Measurements from ENCODE around the gene C8A. TPM values are rescaled to one million over a fixed set of nuclear protein-coding genes. Genes with fewer than 3 reads are reported as not detected.

Gene C8A
- polyA plus RNA-seq, 3 donors = not detected

- intact Hi-C loops (cut with micrococcal nuclease) = no loop called here
- Histone ChIP-seq H3K27me3 (ENCODE audit: control insufficient read depth in 2 of 2, insufficient read depth in 2 of 2, low read length in 2 of 2) (no peaks in the 10 kb centered on the region), H2AFZ (ENCODE audit: insufficient read depth, low read depth, low read length, poor library complexity, severe bottlenecking) (no peak overlapping the region), H3K9me3 (replicated peaks in 1 of 2; ENCODE audit: control insufficient read depth in 1 of 2, insufficient read depth in 1 of 2, low read length in 2 of 2) (no peaks in the 10 kb centered on the region), H4K20me1 (ENCODE audit: insufficient read depth, low read length) (no peaks in the 10 kb centered on the region), H3K36me3 (replicated peaks in 1 of 2; ENCODE audit: control insufficient read depth in 1 of 2, insufficient read depth in 2 of 2, low read length in 2 of 2) (no peaks in the 10 kb centered on the region), H3K4me1 (ENCODE audit: control insufficient read depth in 1 of 2, insufficient read depth in 2 of 2, low read length in 2 of 2) (no peaks in the 10 kb centered on the region), H3K27ac (ENCODE audit: low read depth in 1 of 2, low read length in 2 of 2) (no peak overlapping the region), H3K79me2 (ENCODE audit: insufficient read depth, low read length) (no peaks in the 10 kb centered on the region), H3K9ac (ENCODE audit: insufficient read depth, low read length, poor library complexity, severe bottlenecking) (no peak overlapping the region), H3K4me3 (replicated peaks in 1 of 3; ENCODE audit: low read depth in 2 of 3, low read length in 3 of 3) (no peak overlapping the region), H3K4me2 (replicated peaks; ENCODE audit: extremely low read depth, low read length, poor library complexity, severe bottlenecking) (no peak overlapping the region)
- TF ChIP-seq, protein P1, sequence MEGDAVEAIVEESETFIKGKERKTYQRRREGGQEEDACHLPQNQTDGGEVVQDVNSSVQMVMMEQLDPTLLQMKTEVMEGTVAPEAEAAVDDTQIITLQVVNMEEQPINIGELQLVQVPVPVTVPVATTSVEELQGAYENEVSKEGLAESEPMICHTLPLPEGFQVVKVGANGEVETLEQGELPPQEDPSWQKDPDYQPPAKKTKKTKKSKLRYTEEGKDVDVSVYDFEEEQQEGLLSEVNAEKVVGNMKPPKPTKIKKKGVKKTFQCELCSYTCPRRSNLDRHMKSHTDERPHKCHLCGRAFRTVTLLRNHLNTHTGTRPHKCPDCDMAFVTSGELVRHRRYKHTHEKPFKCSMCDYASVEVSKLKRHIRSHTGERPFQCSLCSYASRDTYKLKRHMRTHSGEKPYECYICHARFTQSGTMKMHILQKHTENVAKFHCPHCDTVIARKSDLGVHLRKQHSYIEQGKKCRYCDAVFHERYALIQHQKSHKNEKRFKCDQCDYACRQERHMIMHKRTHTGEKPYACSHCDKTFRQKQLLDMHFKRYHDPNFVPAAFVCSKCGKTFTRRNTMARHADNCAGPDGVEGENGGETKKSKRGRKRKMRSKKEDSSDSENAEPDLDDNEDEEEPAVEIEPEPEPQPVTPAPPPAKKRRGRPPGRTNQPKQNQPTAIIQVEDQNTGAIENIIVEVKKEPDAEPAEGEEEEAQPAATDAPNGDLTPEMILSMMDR (IDR thresholded peaks at IDR 0.05) = no peak
- no peak for DNase-seq
- H3K36me3 Mint-ChIP-seq = no peaks in the 10 kb centered on the region
- WGBS (ENCODE audit: insufficient coverage) = 63% methylated on average over 1 of the region's 1 CpG
- H3K9me3 Mint-ChIP-seq = peaks cover 0 to 2% (median 0%) of the 10 kb centered on the region in 7 donors
- no peak overlapping the region for H3K27ac Mint-ChIP-seq
- H3K4me3 Mint-ChIP-seq = no peak overlapping the region
- peaks cover 7 to 14% (median 12%) of the 10 kb centered on the region in 3 donors for H3K27me3 Mint-ChIP-seq (ENCODE audit: low read depth in 3 of 3)
- H3K4me1 Mint-ChIP-seq = no peaks in the 10 kb centered on the region
Observed at GRCh38 chr1:56934430-56935060, 79.9 kb downstream of the C8A start.

DNA sequence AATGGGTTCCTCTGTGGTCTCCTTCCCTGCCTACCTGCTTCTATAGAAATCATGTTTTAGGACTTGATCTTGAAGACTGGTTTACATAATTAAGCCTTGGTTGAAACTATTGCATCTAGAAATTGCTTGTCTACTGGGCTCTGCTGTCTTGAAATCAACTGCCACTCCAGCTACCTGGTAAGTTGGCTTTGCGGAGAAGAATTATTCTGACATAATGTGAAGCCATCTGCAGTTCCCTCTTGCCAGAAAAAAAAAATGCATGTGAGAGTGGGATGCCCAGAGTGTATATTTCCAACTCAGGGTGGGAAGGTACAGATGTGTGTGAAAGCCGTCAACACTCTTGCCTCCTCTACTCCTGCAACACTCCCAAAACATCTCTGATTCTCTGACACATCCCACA, 84.0 kb downstream of the C8A start:
- peaks cover 7 to 12% (median 12%) of the 10 kb centered on the region in 3 donors for H3K27me3 Mint-ChIP-seq (ENCODE audit: low read depth in 3 of 3)
- no peaks in the 10 kb centered on the region for H3K4me1 Mint-ChIP-seq
- H3K9me3 Mint-ChIP-seq = peaks cover 0 to 3% (median 0%) of the 10 kb centered on the region in 7 donors
- Histone ChIP-seq H3K79me2 (ENCODE audit: insufficient read depth, low read length) (no peaks in the 10 kb centered on the region), H3K4me2 (replicated peaks; ENCODE audit: extremely low read depth, low read length, poor library complexity, severe bottlenecking) (no peak overlapping the region), H3K4me3 (replicated peaks in 1 of 3; ENCODE audit: low read depth in 2 of 3, low read length in 3 of 3) (no peak overlapping the region), H3K27ac (ENCODE audit: low read depth in 1 of 2, low read length in 2 of 2) (no peak overlapping the region), H3K4me1 (ENCODE audit: control insufficient read depth in 1 of 2, insufficient read depth in 2 of 2, low read length in 2 of 2) (no peaks in the 10 kb centered on the region), H4K20me1 (ENCODE audit: insufficient read depth, low read length) (no peaks in the 10 kb centered on the region), H2AFZ (ENCODE audit: insufficient read depth, low read depth, low read length, poor library complexity, severe bottlenecking) (no peak overlapping the region), H3K27me3 (ENCODE audit: control insufficient read depth in 2 of 2, insufficient read depth in 2 of 2, low read length in 2 of 2) (no peaks in the 10 kb centered on the region), H3K36me3 (replicated peaks in 1 of 2; ENCODE audit: control insufficient read depth in 1 of 2, insufficient read depth in 2 of 2, low read length in 2 of 2) (no peaks in the 10 kb centered on the region), H3K9me3 (replicated peaks in 1 of 2; ENCODE audit: control insufficient read depth in 1 of 2, insufficient read depth in 1 of 2, low read length in 2 of 2) (no peaks in the 10 kb centered on the region), H3K9ac (ENCODE audit: insufficient read depth, low read length, poor library complexity, severe bottlenecking) (no peak overlapping the region)
- H3K36me3 Mint-ChIP-seq = no peaks in the 10 kb centered on the region
- DNase-seq = no peak
- H3K4me3 Mint-ChIP-seq = no peak overlapping the region
- no peak overlapping the region for H3K27ac Mint-ChIP-seq
- WGBS (ENCODE audit: insufficient coverage) = no CpG with 5 or more reads among the region's 2 CpGs
- TF ChIP-seq, protein P1 (IDR thresholded peaks at IDR 0.05) = no peak
- intact Hi-C loops (cut with micrococcal nuclease) = no loop called here
